Activated CD8-positive, alpha-beta memory T cell treated with anti-CD3 and anti-CD28 coated beads, Interleukin-2, amount 50 U/mL, for 4 hours (primary cell): ENCODE results near the gene GPNMB.
"Not testable (repeated sequence)": the region's sequence is repeated elsewhere in the genome, so short reads cannot be mapped to it uniquely, and the experiment has no call there.

Experiments used
- DNase-seq: peaks from one replicate; pipeline ENCODE4 v3.0.0-alpha.2; 2020

The GPNMB gene

GRCh38 chr7:23246555-23246954 is at the start of gene GPNMB:
Gene GPNMB, plus strand, starts transcription at chr7:23246775. Its CDS starts 83 bp downstream, at chr7:23246858.
- DNase-seq, result no peak

GRCh38 chr7:23197745-23198144 is 48.8 kb upstream of the GPNMB start:
- DNase-seq, result not testable (repeated sequence)

GRCh38 chr7:23200331-23200730 is 46.2 kb upstream of the GPNMB start:
- DNase-seq, result no peak

GRCh38 chr7:23204241-23204640 is 42.3 kb upstream of the GPNMB start:
- no peak for DNase-seq

GRCh38 chr7:23205577-23205908 is 41.0 kb upstream of the GPNMB start:
- no peak for DNase-seq

GRCh38 chr7:23205909-23206767 is 40.4 kb upstream of the GPNMB start:
- DNase-seq, result no peak

GRCh38 chr7:23207021-23207420 is 39.6 kb upstream of the GPNMB start:
- DNase-seq, result no peak

GRCh38 chr7:23207884-23208283 is 38.7 kb upstream of the GPNMB start:
- DNase-seq, result no peak

- DNase-seq, result no peak
Observed at GRCh38 chr7:23208316-23208715, 38.3 kb upstream of the GPNMB start.

GRCh38 chr7:23210506-23210905 is 36.1 kb upstream of the GPNMB start:
- DNase-seq, result no peak

- no peak for DNase-seq
Observed at GRCh38 chr7:23211589-23211988, 35.0 kb upstream of the GPNMB start.

- no peak for DNase-seq
Observed at GRCh38 chr7:23212395-23212794, 34.2 kb upstream of the GPNMB start.

- DNase-seq, result no peak
Observed at GRCh38 chr7:23212841-23213240, 33.7 kb upstream of the GPNMB start.

GRCh38 chr7:23213755-23214154 is 32.8 kb upstream of the GPNMB start:
- DNase-seq, result no peak

- DNase-seq, result no peak
Observed at GRCh38 chr7:23214423-23214822, 32.2 kb upstream of the GPNMB start.

GRCh38 chr7:23214938-23215337 is 31.6 kb upstream of the GPNMB start:
- DNase-seq, result no peak

GRCh38 chr7:23216021-23216420 is 30.6 kb upstream of the GPNMB start:
- DNase-seq, result no peak

GRCh38 chr7:23218196-23218595 is 28.4 kb upstream of the GPNMB start:
- no peak for DNase-seq

- no peak for DNase-seq
Observed at GRCh38 chr7:23220690-23221305, 25.8 kb upstream of the GPNMB start.

- DNase-seq, result no peak
Observed at GRCh38 chr7:23222439-23223030, 24.0 kb upstream of the GPNMB start.

GRCh38 chr7:23224364-23224763 is 22.2 kb upstream of the GPNMB start:
- DNase-seq, result not testable (repeated sequence)

GRCh38 chr7:23226844-23227450 is 19.6 kb upstream of the GPNMB start:
- no peak for DNase-seq

- no peak for DNase-seq
Observed at GRCh38 chr7:23228412-23228811, 18.2 kb upstream of the GPNMB start.

- DNase-seq, result no peak
Observed at GRCh38 chr7:23230641-23231101, 15.9 kb upstream of the GPNMB start.
